H1 (cell line): ENCODE data around the gene GAB2. TPM values are rescaled to one million over a fixed set of nuclear protein-coding genes. Genes with fewer than 3 reads are reported as not detected.
"Not testable (repeated sequence)": the region's sequence is repeated elsewhere in the genome, so short reads cannot be mapped to it uniquely, and the experiment has no call there.

ENCODE experiments used
- CTCF ChIA-PET: fragments of 300-600 bp; sonication (Branson Sonifier 250); formaldehyde crosslinking; loops from one replicate; lab custom pipeline; 2021; ENCODE audit not compliant: partially characterized antibody; lab: Charles Lee
- POLR2A ChIA-PET: fragments of 300-600 bp; sonication (Branson Sonifier 250); formaldehyde crosslinking; loops from one replicate; lab custom pipeline; 2021; ENCODE audit warnings: inconsistent platforms; ENCODE audit not compliant: partially characterized antibody; lab: Charles Lee
- DNase-seq, 2 experiments: peaks; one replicate each; pipeline versions ENCODE4 v3.0.0 to v3.0.0-alpha.2; 2010 to 2022; ENCODE audit warnings: low spot score in 2 of 2, low read depth in 1 of 2, mixed read lengths in 1 of 2
- FAIRE-seq: peaks from 2 replicates; lab custom pipeline; 2011; peaks lifted over from hg19 to GRCh38; lab: Jason Lieb, UNC
- H2AFZ ChIP-seq: 2 replicates; pipeline ENCODE4 v1.8.1; 2012; ENCODE audit warnings: low read length, inconsistent platforms
- H2AK5ac ChIP-seq: 2 replicates; pipeline ENCODE4 v1.6.1; 2013; ENCODE audit warnings: low read depth, low read length
- H2BK120ac ChIP-seq: replicated peaks from 2 replicates; pipeline ENCODE3; 2013; ENCODE audit warnings: low read depth, low read length, inconsistent platforms
- H2BK12ac ChIP-seq: 2 replicates; pipeline ENCODE4 v1.6.1; 2013; ENCODE audit warnings: low read depth, low read length
- H2BK15ac ChIP-seq: 2 replicates; pipeline ENCODE4 v1.6.1; 2013; ENCODE audit warnings: low read length
- H2BK20ac ChIP-seq: 2 replicates; pipeline ENCODE4 v1.6.1; 2013; ENCODE audit warnings: low read length
- H2BK5ac ChIP-seq: 2 replicates; pipeline ENCODE4 v1.6.1; 2013; ENCODE audit warnings: low read depth, low read length
- H3K14ac ChIP-seq: 2 replicates; pipeline ENCODE4 v1.6.1; 2013; ENCODE audit warnings: inconsistent platforms; ENCODE audit not compliant: insufficient read length
- H3K18ac ChIP-seq: 2 replicates; pipeline ENCODE4 v1.6.1; 2013; ENCODE audit warnings: low read length; ENCODE audit errors: extremely low read depth
- H3K23ac ChIP-seq: 2 replicates; pipeline ENCODE4 v1.6.1; 2013; ENCODE audit warnings: inconsistent platforms; ENCODE audit not compliant: insufficient read length
- H3K23me2 ChIP-seq: 2 replicates; pipeline ENCODE4 v1.6.1; 2013; ENCODE audit warnings: low read depth, low read length
- H3K27ac ChIP-seq: 2 replicates; pipeline ENCODE4 v1.6.1; 2011; ENCODE audit warnings: low read depth, low read length, inconsistent platforms
- H3K27me3 ChIP-seq, 4 experiments: replicated peaks in 1 of 4; 1 replicate in 1 of 4; 2 replicates in 3 of 4; pipeline versions ENCODE4 v1.6.1 to v1.8.1; 2011 to 2013; ENCODE audit warnings: low read length in 3 of 4, mild to moderate bottlenecking in 3 of 4, inconsistent platforms in 2 of 4, mixed read lengths in 2 of 4, moderate library complexity in 1 of 4; ENCODE audit not compliant: control insufficient read depth in 3 of 4, insufficient read depth in 3 of 4; ENCODE audit errors: extremely low read depth in 1 of 4
- H3K36me3 ChIP-seq, 4 experiments: 2 replicates each; pipeline versions ENCODE4 v1.6.1 to v1.8.1; 2011 to 2013; ENCODE audit warnings: mild to moderate bottlenecking in 4 of 4, low read length in 3 of 4, moderate library complexity in 2 of 4, control low read depth in 1 of 4, inconsistent platforms in 1 of 4; ENCODE audit not compliant: insufficient read depth in 4 of 4, control insufficient read depth in 2 of 4
- H3K4ac ChIP-seq: replicated peaks from 2 replicates; pipeline ENCODE3; 2013; ENCODE audit warnings: low read length, low read depth, mixed read lengths, inconsistent platforms; ENCODE audit not compliant: insufficient read length
- H3K4me1 ChIP-seq, 4 experiments: replicated peaks in 1 of 4; 1 replicate in 1 of 4; 2 replicates in 3 of 4; pipeline versions ENCODE4 v1.6.1 to v1.8.1; 2011 to 2013; ENCODE audit warnings: low read length in 3 of 4, inconsistent platforms in 2 of 4, mixed read lengths in 1 of 4; ENCODE audit not compliant: insufficient read depth in 4 of 4, control insufficient read depth in 3 of 4
- H3K4me2 ChIP-seq, 2 experiments: 2 replicates each; pipeline versions ENCODE4 v1.6.1 to v1.8.1; 2011 to 2013; ENCODE audit warnings: low read depth in 2 of 2, low read length in 2 of 2, control low read depth in 1 of 2, inconsistent platforms in 1 of 2, mild to moderate bottlenecking in 1 of 2; ENCODE audit not compliant: insufficient read depth in 1 of 2
- H3K4me3 ChIP-seq, 4 experiments: fragments of 200-600, 300-600 bp in 1 of 4; sonication (generic), shearing (Covaris generic), sonication (Bioruptor Twin) in 1 of 4; 2 replicates each; pipeline versions ENCODE4 v1.5.1 to v1.8.1; 2011 to 2016; ENCODE audit warnings: low read length in 4 of 4, low read depth in 3 of 4, control low read depth in 2 of 4, inconsistent platforms in 2 of 4, mild to moderate bottlenecking in 2 of 4, mixed read lengths in 1 of 4, moderate library complexity in 1 of 4; ENCODE audit not compliant: insufficient read depth in 2 of 4; ENCODE audit errors: extremely low read depth in 1 of 4
- H3K56ac ChIP-seq: replicated peaks from 2 replicates; pipeline ENCODE3; 2013; ENCODE audit warnings: low read depth, mild to moderate bottlenecking, mixed read lengths, low read length, inconsistent platforms; ENCODE audit not compliant: insufficient read length
- H3K79me1 ChIP-seq: 2 replicates; pipeline ENCODE4 v1.6.1; 2013; ENCODE audit warnings: low read depth, low read length, control low read depth
- H3K79me2 ChIP-seq, 2 experiments: 2 replicates each; pipeline versions ENCODE4 v1.6.1 to v1.8.1; 2012 to 2013; ENCODE audit warnings: low read length in 2 of 2, mild to moderate bottlenecking in 2 of 2, inconsistent platforms in 1 of 2; ENCODE audit not compliant: insufficient read depth in 2 of 2, control insufficient read depth in 1 of 2
- H3K9ac ChIP-seq, 4 experiments: replicated peaks in 1 of 4; 1 replicate in 1 of 4; 2 replicates in 3 of 4; pipeline versions ENCODE4 v1.6.1 to v1.8.1; 2011 to 2013; ENCODE audit warnings: low read depth in 3 of 4, low read length in 3 of 4, control low read depth in 2 of 4, mild to moderate bottlenecking in 2 of 4, moderate library complexity in 2 of 4, inconsistent platforms in 1 of 4; ENCODE audit errors: extremely low read depth in 1 of 4
- H3K9me3 ChIP-seq, 2 experiments: 2 replicates each; pipeline versions ENCODE4 v1.6.1 to v1.8.1; 2012 to 2013; ENCODE audit warnings: mild to moderate bottlenecking in 2 of 2, moderate library complexity in 2 of 2, control low read depth in 1 of 2, inconsistent platforms in 1 of 2, low read depth in 1 of 2, low read length in 1 of 2, mixed read lengths in 1 of 2; ENCODE audit not compliant: insufficient read depth in 2 of 2
- H4K20me1 ChIP-seq, 2 experiments: replicated peaks in 1 of 2; 2 replicates each; pipeline versions ENCODE3 to v1.8.1; 2011 to 2013; ENCODE audit warnings: inconsistent platforms in 2 of 2, low read length in 2 of 2, mild to moderate bottlenecking in 1 of 2; ENCODE audit not compliant: insufficient read depth in 2 of 2, control insufficient read depth in 1 of 2
- H4K5ac ChIP-seq: 2 replicates; pipeline ENCODE4 v1.6.1; 2013; ENCODE audit warnings: low read length, low read depth, mixed read lengths, inconsistent platforms; ENCODE audit not compliant: insufficient read length
- H4K8ac ChIP-seq: 2 replicates; pipeline ENCODE4 v1.8.0; 2013; ENCODE audit warnings: mild to moderate bottlenecking, moderate library complexity, low read length, inconsistent platforms; ENCODE audit not compliant: insufficient read depth; ENCODE audit errors: extremely low read depth
- H4K91ac ChIP-seq: replicated peaks from 2 replicates; pipeline ENCODE3; 2013; ENCODE audit warnings: low read length, mixed read lengths, inconsistent platforms; ENCODE audit not compliant: insufficient read length
- JUND ChIP-seq: IDR thresholded peaks from 2 replicates; pipeline ENCODE4 v1.6.1; 2011; ENCODE audit warnings: mild to moderate bottlenecking, improper control_type of control experiment, low read length
- NANOG ChIP-seq: IDR thresholded peaks from 2 replicates; pipeline ENCODE4 v1.6.1; 2011; ENCODE audit warnings: low read length, low read depth, mild to moderate bottlenecking, inconsistent platforms; ENCODE audit not compliant: insufficient read depth, poor library complexity, severe bottlenecking
- WGBS, 2 experiments: shearing (Covaris generic) in 1 of 2; methylation state at CpG; one replicate each; pipeline versions ENCODE4 v1.1.6 to v1.1.7; 2013 to 2015; ENCODE audit warnings: low lambda C conversion rate in 2 of 2, mixed read lengths in 2 of 2, inconsistent platforms in 1 of 2, low coverage in 1 of 2, missing lambda C conversion rate in 1 of 2; ENCODE audit not compliant: insufficient replicate concordance in 2 of 2, insufficient coverage in 1 of 2, insufficient read length in 1 of 2; ENCODE audit errors: extremely low coverage in 1 of 2, missing lambda C conversion rate in 1 of 2; 5-methylcytosine and 5-hydroxymethylcytosine counted together
- polyA plus RNA-seq, 7 experiments: library from polyadenylated mRNA; depleted of rRNA in 3 of 7; stranded (reverse) in 5 of 7; unstranded in 2 of 7; fragments of >200 nt in 5 of 7; fragments of 200-250 nt in 2 of 7; gene quantifications; 1 replicate in 5 of 7; 2 replicates in 1 of 7; 4 replicates in 1 of 7; pipeline versions ENCODE4 v1.2.1 to v1.2.3, GENCODE V29; 2011 to 2013; ENCODE audit warnings: missing spikeins in 2 of 7, mixed read lengths in 2 of 7
- total RNA-seq: library from RNA; stranded (reverse); fragmentation: NEBNext Ultra II Directional; extraction: Animal tissue kit (Norgen Biotek cat#: 25700); gene quantifications from 2 replicates; pipeline ENCODE4 v1.2.1, GENCODE V29; 2021

The GAB2 gene
- total and polyA plus RNA-seq, 2 of the 8 experiments (the other 6 are each of a cell fraction or from before 2014, with no cell fraction given): 6.3 to 14.0 TPM

GRCh38 chr11:78223320-78223954 is 194.2 kb downstream of the GAB2 start (continued):
- TF ChIP-seq JUND (no peak), NANOG (no peak)
- TF ChIP-seq, all 59 proteins: peak for 0

GRCh38 chr11:78222726-78223125 is 194.9 kb downstream of the GAB2 start:
- H3K4me1 ChIP-seq, H2BK15ac ChIP-seq, H2BK20ac ChIP-seq, H3K79me2 ChIP-seq, H4K20me1 ChIP-seq, H2AFZ ChIP-seq, POLR2A ChIA-PET, H3K56ac ChIP-seq, H3K4me3 ChIP-seq, H3K4me2 ChIP-seq, H2BK5ac ChIP-seq, H3K4ac ChIP-seq, H2BK120ac ChIP-seq, H3K27me3 ChIP-seq, H3K23ac ChIP-seq, H2BK12ac ChIP-seq, H3K36me3 ChIP-seq, H3K27ac ChIP-seq, H3K14ac ChIP-seq, H3K9ac ChIP-seq, H3K79me1 ChIP-seq, FAIRE-seq, H3K18ac ChIP-seq, H3K9me3 ChIP-seq, H2AK5ac ChIP-seq, H4K5ac ChIP-seq, H3K23me2 ChIP-seq, H4K8ac ChIP-seq, H4K91ac ChIP-seq: not testable (repeated sequence)
- peak in 1 of 2 experiments; percentile 20 for DNase-seq
- 80% methylated on average over 10 of the region's 10 CpGs; no CpG with 5 or more reads in 1 of the 2 experiments for WGBS, 2 experiments
- CTCF ChIA-PET: interaction anchor here (1.2 to 1.4 kb wide), 2 partner anchors 75 to 341 kb away, joined by 3 to 4 read pairs; no protein-coding TSS in a partner anchor
